ENCODE data around the gene DENND2A. TPM values are rescaled to one million over a fixed set of nuclear protein-coding genes. Genes with fewer than 3 reads are reported as not detected.

DENND2A gene
- total RNA-seq, 2 experiments from 2014 or later: not detected

DNA sequence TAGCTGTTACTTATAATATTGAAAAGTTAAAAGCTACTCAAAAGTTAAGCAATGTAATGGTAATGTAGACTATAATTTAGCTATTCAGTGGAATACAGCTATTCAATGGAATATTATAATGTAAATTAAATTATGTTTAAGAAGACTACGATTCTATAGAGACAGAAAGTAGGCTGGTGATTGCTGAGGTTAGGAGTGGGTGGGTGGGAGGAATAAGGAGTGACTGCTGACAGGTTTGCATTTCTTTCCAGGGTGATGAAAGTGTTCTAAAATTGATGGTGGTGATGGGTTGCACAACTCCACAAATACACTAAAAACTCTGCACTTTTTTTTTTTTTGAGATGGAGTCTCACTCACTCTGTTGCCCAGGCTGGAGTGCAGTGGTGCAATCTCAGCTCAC lies 21.4 kb downstream of the DENND2A start:
- DNase-seq: no peak
- peaks cover 3% of the 10 kb centered on the region for H3K27me3 Mint-ChIP-seq
- H3K27ac Mint-ChIP-seq: no peak overlapping the region
- peaks cover 2% of the 10 kb centered on the region for H3K4me1 Mint-ChIP-seq
- no peaks in the 10 kb centered on the region for H3K36me3 Mint-ChIP-seq (ENCODE audit: low read depth)
- ChIA-PET CTCF (interaction anchor here (0.7 kb wide), 1 partner anchor 9 kb away, joined by 3 read pairs; no protein-coding TSS in a partner anchor), POLR2A (no interaction called here)
- H3K4me3 Mint-ChIP-seq: no peak overlapping the region
- no peaks in the 10 kb centered on the region for H3K9me3 Mint-ChIP-seq

DNA sequence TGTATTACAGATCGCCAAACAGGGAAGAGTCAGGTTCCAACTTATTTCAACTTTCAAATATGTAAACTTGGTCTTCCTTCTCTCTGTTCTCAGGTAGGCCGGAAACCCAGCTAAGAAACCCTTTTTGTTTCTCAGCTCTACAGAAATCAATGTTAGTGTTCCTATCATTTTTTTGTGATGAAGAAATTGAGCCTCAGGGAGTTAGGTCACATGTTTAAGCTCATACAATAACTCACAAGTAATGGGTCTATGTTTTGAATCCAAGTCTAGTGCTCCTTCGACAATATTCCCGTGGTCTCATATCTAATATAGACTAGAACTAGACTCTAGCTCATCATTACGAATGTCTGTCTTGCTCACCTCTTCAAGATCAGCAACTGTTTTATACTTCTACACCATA lies 22.3 kb downstream of the DENND2A start:
- peaks cover 3% of the 10 kb centered on the region for H3K27me3 Mint-ChIP-seq
- no peak for DNase-seq
- H3K27ac Mint-ChIP-seq: no peak overlapping the region
- CTCF ChIA-PET: no interaction called here
- H3K36me3 Mint-ChIP-seq (ENCODE audit: low read depth): no peaks in the 10 kb centered on the region
- H3K4me1 Mint-ChIP-seq: peaks cover 2% of the 10 kb centered on the region
- POLR2A ChIA-PET: no interaction called here
- H3K4me3 Mint-ChIP-seq: no peak overlapping the region
- no peaks in the 10 kb centered on the region for H3K9me3 Mint-ChIP-seq

DNA sequence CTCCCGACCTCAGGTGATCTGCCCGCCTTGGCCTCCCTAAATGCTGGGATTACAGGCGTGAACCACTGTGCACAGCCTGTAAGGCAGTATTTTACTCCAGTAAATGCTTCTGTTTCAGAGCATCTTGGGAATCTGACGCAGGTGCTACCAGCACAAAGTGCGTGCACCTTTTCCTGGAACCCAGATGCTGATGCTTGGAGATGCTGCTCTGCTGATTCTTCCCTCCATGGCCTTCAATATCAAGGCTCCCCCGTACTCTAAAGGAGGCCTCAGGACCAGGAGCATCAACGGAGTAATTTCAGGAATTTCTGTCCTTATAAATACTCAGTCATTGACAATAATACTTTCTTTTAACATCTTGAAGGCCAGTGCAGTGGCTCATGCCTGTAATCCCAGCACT lies 23.5 kb downstream of the DENND2A start:
- ChIA-PET CTCF (no interaction called here), POLR2A (no interaction called here)
- H3K27me3 Mint-ChIP-seq: no peaks in the 10 kb centered on the region
- H3K36me3 Mint-ChIP-seq (ENCODE audit: low read depth): no peaks in the 10 kb centered on the region
- peaks cover 2% of the 10 kb centered on the region for H3K4me1 Mint-ChIP-seq
- H3K27ac Mint-ChIP-seq: no peak overlapping the region
- H3K4me3 Mint-ChIP-seq: no peak overlapping the region
- DNase-seq: no peak
- H3K9me3 Mint-ChIP-seq: no peaks in the 10 kb centered on the region

DNA sequence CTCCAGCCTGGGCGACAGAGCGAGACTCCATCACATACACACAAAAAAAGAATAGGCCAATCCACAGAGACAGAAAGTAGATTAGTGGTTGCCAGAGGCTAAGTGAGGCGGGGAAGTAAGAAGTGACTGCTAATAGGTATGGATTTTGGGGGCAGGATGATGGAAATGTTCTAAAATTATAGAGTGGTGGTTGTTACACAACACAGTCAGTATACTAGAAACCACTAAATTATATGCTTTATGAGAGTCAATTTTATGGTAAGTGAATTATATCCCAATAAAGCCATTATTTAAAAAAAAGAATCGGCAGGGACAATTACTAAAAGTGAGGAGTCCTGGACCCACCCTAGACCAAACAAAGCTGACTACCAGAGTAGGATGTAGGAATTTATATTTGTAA lies 24.3 kb downstream of the DENND2A start:
- H3K27me3 Mint-ChIP-seq: no peaks in the 10 kb centered on the region
- CTCF ChIA-PET: no interaction called here
- no peak for DNase-seq
- POLR2A ChIA-PET: no interaction called here
- H3K36me3 Mint-ChIP-seq (ENCODE audit: low read depth): no peaks in the 10 kb centered on the region
- H3K4me3 Mint-ChIP-seq: no peak overlapping the region
- no peaks in the 10 kb centered on the region for H3K9me3 Mint-ChIP-seq
- no peaks in the 10 kb centered on the region for H3K4me1 Mint-ChIP-seq
- no peak overlapping the region for H3K27ac Mint-ChIP-seq

DNA sequence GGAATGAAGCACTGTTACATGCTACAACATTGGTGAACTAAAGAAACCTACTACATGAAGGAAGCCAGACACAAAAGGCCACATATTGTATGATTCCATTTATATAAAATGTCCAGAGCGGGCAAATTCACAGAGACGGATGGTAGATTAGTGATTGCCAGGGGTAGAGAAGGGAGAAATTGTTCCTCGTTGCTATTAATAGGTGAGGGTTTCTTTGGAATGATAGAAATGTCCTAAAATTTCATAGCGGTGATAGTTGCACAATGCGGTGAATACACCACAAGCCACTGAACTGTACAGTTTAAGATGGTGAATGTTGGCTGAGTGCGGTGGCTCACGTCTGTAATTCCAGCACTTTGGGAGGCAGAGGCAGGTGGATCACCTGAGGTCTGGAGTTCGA lies 29.0 kb downstream of the DENND2A start:
- H3K27ac Mint-ChIP-seq: no peak overlapping the region
- no peaks in the 10 kb centered on the region for H3K9me3 Mint-ChIP-seq
- no peaks in the 10 kb centered on the region for H3K36me3 Mint-ChIP-seq (ENCODE audit: low read depth)
- H3K4me3 Mint-ChIP-seq: no peak overlapping the region
- ChIA-PET CTCF (interaction anchor here (0.5 kb wide), 1 partner anchor 97 kb away, joined by 3 read pairs; no protein-coding TSS in a partner anchor), POLR2A (no interaction called here)
- peaks cover 1% of the 10 kb centered on the region for H3K27me3 Mint-ChIP-seq
- H3K4me1 Mint-ChIP-seq: no peaks in the 10 kb centered on the region
- no peak for DNase-seq

DNA sequence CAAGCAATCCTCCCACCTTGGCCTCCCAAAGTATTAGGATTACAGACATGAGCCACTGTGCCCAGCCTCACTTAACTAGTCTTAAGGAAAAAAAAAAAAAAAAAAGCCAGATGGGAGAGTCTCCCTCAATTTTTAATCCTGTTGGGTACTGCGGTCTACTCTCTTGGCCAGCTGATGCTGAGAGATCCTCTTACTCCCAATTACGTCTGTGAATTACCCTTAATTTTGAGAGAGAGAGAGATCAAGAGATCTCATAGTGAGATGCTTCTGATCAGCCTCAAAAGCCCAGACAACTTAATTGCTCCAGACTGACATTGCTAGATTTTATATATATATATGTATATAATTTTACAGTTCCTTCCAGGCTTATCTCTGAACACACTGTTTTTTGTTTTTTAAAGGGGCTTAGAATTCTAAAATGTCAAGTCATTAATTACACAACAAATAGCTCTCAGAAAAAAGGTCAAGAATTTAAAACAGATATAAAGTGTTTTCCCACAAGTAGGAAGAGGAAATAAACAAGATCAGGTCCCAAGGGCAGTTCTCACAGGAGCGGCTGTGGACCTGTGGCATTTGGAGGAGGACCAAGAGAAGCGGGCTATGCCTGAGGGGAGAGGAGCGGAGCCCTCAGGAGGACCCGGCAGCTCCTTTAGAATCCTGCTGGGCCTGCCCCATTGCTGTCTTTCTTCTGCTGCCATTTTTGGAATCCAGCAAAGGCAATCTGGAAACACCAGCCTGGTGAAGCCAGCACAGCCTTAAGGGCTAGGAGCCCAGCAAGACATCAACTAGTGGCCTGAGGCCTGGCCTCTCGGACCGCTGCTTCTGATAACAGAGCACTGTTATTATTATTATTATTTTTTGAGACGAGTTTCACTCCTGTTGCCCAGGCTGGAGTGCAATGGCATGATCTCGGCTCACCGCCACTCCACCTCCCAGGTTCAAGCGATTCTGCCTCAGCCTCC lies 30.1 kb downstream of the DENND2A start:
- H3K36me3 Mint-ChIP-seq (ENCODE audit: low read depth): no peaks in the 10 kb centered on the region
- H3K4me3 Mint-ChIP-seq: no peak overlapping the region
- H3K27me3 Mint-ChIP-seq: peaks cover 1% of the 10 kb centered on the region
- H3K9me3 Mint-ChIP-seq: no peaks in the 10 kb centered on the region
- ChIA-PET POLR2A (no interaction called here), CTCF (interaction anchor here (1.3 kb wide), 1 partner anchor 21 kb away, joined by 4 read pairs; no protein-coding TSS in a partner anchor)
- no peak for DNase-seq
- H3K27ac Mint-ChIP-seq: no peak overlapping the region
- no peaks in the 10 kb centered on the region for H3K4me1 Mint-ChIP-seq

DNA sequence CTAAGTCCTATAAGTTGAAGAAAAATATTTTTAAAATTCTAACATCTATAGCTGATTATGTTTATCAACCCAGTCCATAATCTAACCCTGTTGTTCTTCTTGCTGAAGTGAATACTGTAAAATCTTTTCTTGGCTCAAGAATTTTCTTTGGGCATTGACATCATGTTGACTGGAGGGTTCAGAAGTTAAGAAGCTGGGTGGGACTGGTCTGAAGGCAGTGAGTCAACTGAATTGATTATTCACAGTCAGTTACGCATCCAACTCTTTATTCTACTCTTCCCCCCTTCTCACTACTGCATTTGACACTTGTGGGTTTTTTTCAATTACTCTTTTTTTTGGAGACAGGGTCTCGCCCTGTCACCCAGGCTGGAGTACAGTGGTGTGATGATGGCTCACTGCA lies 31.0 kb downstream of the DENND2A start:
- CTCF ChIA-PET: interaction anchor here (1.3 kb wide), 1 partner anchor 21 kb away, joined by 4 read pairs; no protein-coding TSS in a partner anchor
- POLR2A ChIA-PET: no interaction called here

DNA sequence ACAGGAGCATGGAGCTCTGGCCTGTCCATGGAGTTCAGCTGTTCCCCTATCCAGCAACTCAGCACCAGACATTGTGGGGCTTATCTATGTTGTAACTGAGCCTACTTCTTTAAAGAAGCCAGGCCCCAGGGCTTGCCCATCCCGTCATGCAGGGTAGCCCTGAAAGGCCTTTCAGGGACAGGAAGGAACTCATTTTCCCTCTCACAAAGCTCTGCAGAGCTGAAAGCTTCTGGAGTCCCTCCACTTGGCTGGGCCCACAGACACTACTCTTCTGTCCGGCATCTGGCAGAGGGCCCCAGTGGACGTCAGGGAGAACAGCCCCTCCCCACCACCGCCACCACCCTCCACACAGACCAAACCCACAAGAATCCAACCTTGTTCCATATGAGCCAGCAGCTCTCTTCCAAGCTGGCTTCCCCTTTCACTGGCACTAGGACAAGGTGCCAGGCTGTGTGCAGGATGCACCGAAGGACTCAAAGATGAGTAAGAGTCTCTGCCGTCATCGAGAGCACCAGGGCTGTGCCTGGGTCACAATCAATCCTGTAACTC lies 33.1 kb downstream of the DENND2A start:
- Mint-ChIP-seq H3K9me3 (no peaks in the 10 kb centered on the region), H3K36me3 (ENCODE audit: low read depth) (no peaks in the 10 kb centered on the region), H3K4me3 (no peak overlapping the region), H3K4me1 (no peaks in the 10 kb centered on the region), H3K27ac (no peak overlapping the region), H3K27me3 (peaks cover 1% of the 10 kb centered on the region)
- CTCF ChIA-PET: interaction anchor here (1.1 kb wide), 1 partner anchor 46 kb away, joined by 3 read pairs; no protein-coding TSS in a partner anchor
- POLR2A ChIA-PET: no interaction called here
- DNase-seq: no peak

More for the DNA sequence above, 31.0 kb downstream of the DENND2A start:
- peaks cover 1% of the 10 kb centered on the region for H3K27me3 Mint-ChIP-seq
- no peak overlapping the region for H3K4me3 Mint-ChIP-seq
- no peaks in the 10 kb centered on the region for H3K36me3 Mint-ChIP-seq (ENCODE audit: low read depth)
- H3K4me1 Mint-ChIP-seq: no peaks in the 10 kb centered on the region
- no peak overlapping the region for H3K27ac Mint-ChIP-seq
- DNase-seq: no peak
- no peaks in the 10 kb centered on the region for H3K9me3 Mint-ChIP-seq

DNA sequence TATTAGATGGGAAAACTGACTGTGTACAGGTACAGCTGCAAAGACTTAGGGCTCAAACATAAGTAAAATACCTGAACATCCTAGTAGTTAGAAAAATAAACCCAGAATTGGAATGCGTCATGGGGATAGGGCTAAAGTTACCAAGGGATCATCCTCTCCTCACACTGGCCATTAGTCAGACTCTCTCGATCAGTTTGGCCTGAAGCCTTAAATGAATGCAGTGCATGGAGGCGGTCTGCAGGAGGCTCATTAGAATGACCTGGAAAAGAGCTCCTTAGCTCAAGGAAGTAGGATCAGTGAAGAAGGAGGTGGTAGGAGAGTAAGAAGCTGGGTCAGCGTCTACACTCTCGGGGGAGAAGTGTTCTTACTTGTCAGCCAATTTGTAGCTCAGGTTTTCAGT lies 35.3 kb downstream of the DENND2A start:
- CTCF ChIA-PET: interaction anchor here (0.5 to 0.6 kb wide), 2 partner anchors 23 to 1004 kb away, joined by 3 read pairs; no protein-coding TSS in a partner anchor
- no peak for DNase-seq
- Mint-ChIP-seq H3K27me3 (peaks cover 5% of the 10 kb centered on the region), H3K27ac (no peak overlapping the region), H3K36me3 (ENCODE audit: low read depth) (no peaks in the 10 kb centered on the region), H3K9me3 (no peaks in the 10 kb centered on the region), H3K4me3 (no peak overlapping the region), H3K4me1 (no peaks in the 10 kb centered on the region)
- POLR2A ChIA-PET: no interaction called here

DNA sequence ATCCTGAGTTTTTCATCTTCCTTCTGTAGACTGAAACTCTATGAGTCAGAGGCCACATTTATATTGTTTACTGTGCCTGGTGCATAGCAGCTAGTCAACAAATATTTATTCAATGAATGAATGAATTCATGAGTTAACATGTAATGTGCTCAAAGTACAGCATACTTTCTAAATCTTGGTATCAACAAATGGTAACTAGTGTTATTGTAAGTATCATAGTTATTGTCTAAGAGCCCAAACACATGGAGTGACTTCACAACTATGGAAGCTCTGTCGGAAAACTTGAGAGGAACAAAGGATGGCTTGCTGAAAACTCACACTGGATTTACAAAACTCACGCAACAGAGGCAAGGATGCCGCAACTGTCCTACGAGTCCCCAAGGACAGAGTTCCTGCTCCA lies 35.9 kb downstream of the DENND2A start:
- Mint-ChIP-seq H3K27ac (no peak overlapping the region), H3K36me3 (ENCODE audit: low read depth) (no peaks in the 10 kb centered on the region), H3K4me3 (no peak overlapping the region), H3K27me3 (peaks cover 11% of the 10 kb centered on the region), H3K4me1 (no peaks in the 10 kb centered on the region), H3K9me3 (no peaks in the 10 kb centered on the region)
- no peak for DNase-seq
- CTCF ChIA-PET: interaction anchor here (0.6 kb wide), 1 partner anchor 23 kb away, joined by 3 read pairs; no protein-coding TSS in a partner anchor
- POLR2A ChIA-PET: no interaction called here

DNA sequence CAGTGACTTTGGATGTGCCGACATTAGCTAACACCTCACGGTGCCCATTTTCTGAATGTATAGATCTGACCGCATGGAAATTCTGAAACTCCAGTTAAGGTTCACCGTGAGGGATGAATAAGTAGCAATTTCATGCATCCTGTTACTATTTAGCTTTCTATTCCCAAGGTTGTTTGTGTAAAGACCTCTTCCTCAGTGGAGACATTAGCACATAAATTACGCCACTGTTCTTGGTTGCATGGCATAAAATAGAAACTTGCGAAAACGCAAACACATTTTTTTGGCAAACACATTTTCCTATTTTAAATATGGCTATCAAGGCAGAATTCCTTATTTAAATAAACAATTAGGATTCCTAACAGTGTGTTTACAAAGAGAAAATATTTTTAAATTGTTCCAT lies 36.5 kb downstream of the DENND2A start:
- no peak for DNase-seq
- POLR2A ChIA-PET: no interaction called here
- H3K4me3 Mint-ChIP-seq: no peak overlapping the region
- H3K27ac Mint-ChIP-seq: no peak overlapping the region
- CTCF ChIA-PET: no interaction called here
- no peaks in the 10 kb centered on the region for H3K4me1 Mint-ChIP-seq
- H3K27me3 Mint-ChIP-seq: peaks cover 12% of the 10 kb centered on the region
- H3K36me3 Mint-ChIP-seq (ENCODE audit: low read depth): no peaks in the 10 kb centered on the region
- H3K9me3 Mint-ChIP-seq: no peaks in the 10 kb centered on the region

DNA sequence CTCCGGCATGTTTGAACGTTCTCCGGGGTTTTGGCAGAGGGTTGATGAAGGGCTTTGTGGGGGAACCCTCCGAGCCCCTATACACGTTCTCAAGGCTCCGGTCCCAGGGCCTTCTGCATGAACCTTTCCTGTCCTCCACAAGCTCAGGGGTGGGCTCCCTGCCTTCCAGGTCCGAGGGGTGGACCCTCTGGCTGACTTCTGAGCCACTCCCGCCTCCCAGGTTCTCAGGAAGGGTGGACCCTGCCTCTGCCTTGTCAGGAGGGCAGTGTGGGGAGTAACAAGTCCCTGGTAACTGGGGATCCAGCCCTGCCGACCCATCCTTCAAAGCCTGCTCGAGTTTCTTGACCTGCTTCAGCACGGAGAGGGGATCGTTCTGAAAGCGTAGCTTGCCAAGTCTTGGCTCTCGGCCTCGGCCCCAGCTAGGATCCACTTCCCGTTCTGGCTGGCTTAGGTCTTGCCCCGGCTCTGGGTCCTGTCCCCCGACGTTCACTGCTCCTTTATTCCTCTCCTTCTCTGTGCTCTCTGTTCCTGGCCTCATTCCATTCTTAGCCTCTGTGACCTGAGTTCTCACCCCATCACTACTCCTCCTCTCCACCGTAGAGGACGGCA lies 38.9 kb downstream of the DENND2A start:
- CTCF ChIA-PET: no interaction called here

DNA sequence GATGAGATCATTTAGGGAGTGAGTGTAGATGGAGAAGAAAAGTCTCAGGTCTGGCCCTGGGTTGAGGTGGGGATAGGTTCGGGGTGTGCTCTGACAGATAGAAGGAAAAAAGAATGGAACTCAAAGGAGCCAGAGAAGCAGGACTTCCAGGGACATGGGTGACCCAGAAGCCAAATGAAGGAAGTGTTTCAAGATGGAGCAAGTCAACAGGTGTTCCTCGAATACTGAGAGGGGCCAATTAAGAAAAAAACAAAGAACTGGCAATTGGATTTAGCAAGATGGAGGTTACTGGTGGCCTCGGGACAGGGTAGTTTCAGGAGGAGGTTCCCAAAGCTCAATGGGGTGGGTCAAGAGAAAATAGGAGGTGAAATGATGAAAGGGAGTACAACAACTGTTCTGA lies 40.3 kb downstream of the DENND2A start:
- no peak overlapping the region for H3K4me3 Mint-ChIP-seq

More for the DNA sequence above, 38.9 kb downstream of the DENND2A start:
- Mint-ChIP-seq H3K27ac (no peak overlapping the region), H3K36me3 (ENCODE audit: low read depth) (no peaks in the 10 kb centered on the region), H3K4me1 (no peaks in the 10 kb centered on the region), H3K27me3 (peaks cover 21% of the 10 kb centered on the region), H3K9me3 (no peaks in the 10 kb centered on the region), H3K4me3 (no peak overlapping the region)
- POLR2A ChIA-PET: no interaction called here
- no peak for DNase-seq

More for the DNA sequence above, 40.3 kb downstream of the DENND2A start:
- H3K36me3 Mint-ChIP-seq (ENCODE audit: low read depth): no peaks in the 10 kb centered on the region
- ChIA-PET POLR2A (no interaction called here), CTCF (no interaction called here)
- H3K27me3 Mint-ChIP-seq: peaks cover 25% of the 10 kb centered on the region
- H3K4me1 Mint-ChIP-seq: no peaks in the 10 kb centered on the region
- no peaks in the 10 kb centered on the region for H3K9me3 Mint-ChIP-seq
- no peak overlapping the region for H3K27ac Mint-ChIP-seq
- DNase-seq: no peak

Measured in activated CD4-positive, alpha-beta memory T cell treated with anti-CD3 and anti-CD28 coated beads, Interleukin-2, amount 10 ng/mL, durations not matched to agents 7 days and 5 days (primary cell).